ENCODE results near the gene RTBDN. TPM values are rescaled to one million over a fixed set of nuclear protein-coding genes. Genes with fewer than 3 reads are reported as not detected.

The RTBDN gene
- total RNA-seq, 1 experiment from 2014 or later: 25.1 TPM

GRCh38 chr19:12794971-12795381 lies 39.4 kb downstream of the RTBDN start:
- no peaks in the 10 kb centered on the region for H4K20me1 ChIP-seq (ENCODE audit: insufficient read depth)
- TF ChIP-seq ZFX (IDR thresholded peaks at IDR 0.05) (no peak), SRF (IDR thresholded peaks at IDR 0.05; ENCODE audit: low read depth) (no peak), CTCF (IDR thresholded peaks at IDR 0.05 in 2 of 3, conservative IDR thresholded peaks at IDR 0.05 in 1 of 3; ENCODE audit: borderline replicate concordance in 1 of 3, insufficient read depth in 1 of 3, low read depth in 2 of 3, low read length in 2 of 3) (no peak), ZNF274 (IDR thresholded peaks at IDR 0.05; ENCODE audit: low read depth, low read length) (no peak), EZH2phosphoT487 (IDR thresholded peaks at IDR 0.05; ENCODE audit: borderline replicate concordance) (no peak), POLR2A (IDR thresholded peaks at IDR 0.05; ENCODE audit: borderline replicate concordance, extremely low read depth, insufficient read depth, insufficient read length) (no peak), JUND (IDR thresholded peaks at IDR 0.05) (no peak), MAX (IDR thresholded peaks at IDR 0.05) (no peak), EZH2 (IDR thresholded peaks at IDR 0.05) (no peak), CEBPB (IDR thresholded peaks at IDR 0.05; ENCODE audit: low read depth) (no peak), SIN3A (IDR thresholded peaks at IDR 0.05; ENCODE audit: low read depth) (no peak), RAD21 (IDR thresholded peaks at IDR 0.05; ENCODE audit: low read depth) (no peak), SP1 (IDR thresholded peaks at IDR 0.05; ENCODE audit: low read depth) (no peak), YY1 (IDR thresholded peaks at IDR 0.05; ENCODE audit: extremely low read depth, insufficient replicate concordance, low read depth, low read length) (no peak)
- TF ChIP-seq, protein P1, sequence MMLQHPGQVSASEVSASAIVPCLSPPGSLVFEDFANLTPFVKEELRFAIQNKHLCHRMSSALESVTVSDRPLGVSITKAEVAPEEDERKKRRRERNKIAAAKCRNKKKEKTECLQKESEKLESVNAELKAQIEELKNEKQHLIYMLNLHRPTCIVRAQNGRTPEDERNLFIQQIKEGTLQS (IDR thresholded peaks at IDR 0.05): no peak
- TF ChIP-seq, protein P2, sequence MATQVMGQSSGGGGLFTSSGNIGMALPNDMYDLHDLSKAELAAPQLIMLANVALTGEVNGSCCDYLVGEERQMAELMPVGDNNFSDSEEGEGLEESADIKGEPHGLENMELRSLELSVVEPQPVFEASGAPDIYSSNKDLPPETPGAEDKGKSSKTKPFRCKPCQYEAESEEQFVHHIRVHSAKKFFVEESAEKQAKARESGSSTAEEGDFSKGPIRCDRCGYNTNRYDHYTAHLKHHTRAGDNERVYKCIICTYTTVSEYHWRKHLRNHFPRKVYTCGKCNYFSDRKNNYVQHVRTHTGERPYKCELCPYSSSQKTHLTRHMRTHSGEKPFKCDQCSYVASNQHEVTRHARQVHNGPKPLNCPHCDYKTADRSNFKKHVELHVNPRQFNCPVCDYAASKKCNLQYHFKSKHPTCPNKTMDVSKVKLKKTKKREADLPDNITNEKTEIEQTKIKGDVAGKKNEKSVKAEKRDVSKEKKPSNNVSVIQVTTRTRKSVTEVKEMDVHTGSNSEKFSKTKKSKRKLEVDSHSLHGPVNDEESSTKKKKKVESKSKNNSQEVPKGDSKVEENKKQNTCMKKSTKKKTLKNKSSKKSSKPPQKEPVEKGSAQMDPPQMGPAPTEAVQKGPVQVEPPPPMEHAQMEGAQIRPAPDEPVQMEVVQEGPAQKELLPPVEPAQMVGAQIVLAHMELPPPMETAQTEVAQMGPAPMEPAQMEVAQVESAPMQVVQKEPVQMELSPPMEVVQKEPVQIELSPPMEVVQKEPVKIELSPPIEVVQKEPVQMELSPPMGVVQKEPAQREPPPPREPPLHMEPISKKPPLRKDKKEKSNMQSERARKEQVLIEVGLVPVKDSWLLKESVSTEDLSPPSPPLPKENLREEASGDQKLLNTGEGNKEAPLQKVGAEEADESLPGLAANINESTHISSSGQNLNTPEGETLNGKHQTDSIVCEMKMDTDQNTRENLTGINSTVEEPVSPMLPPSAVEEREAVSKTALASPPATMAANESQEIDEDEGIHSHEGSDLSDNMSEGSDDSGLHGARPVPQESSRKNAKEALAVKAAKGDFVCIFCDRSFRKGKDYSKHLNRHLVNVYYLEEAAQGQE (IDR thresholded peaks at IDR 0.05; ENCODE audit: low read depth): no peak
- TF ChIP-seq, protein P3, sequence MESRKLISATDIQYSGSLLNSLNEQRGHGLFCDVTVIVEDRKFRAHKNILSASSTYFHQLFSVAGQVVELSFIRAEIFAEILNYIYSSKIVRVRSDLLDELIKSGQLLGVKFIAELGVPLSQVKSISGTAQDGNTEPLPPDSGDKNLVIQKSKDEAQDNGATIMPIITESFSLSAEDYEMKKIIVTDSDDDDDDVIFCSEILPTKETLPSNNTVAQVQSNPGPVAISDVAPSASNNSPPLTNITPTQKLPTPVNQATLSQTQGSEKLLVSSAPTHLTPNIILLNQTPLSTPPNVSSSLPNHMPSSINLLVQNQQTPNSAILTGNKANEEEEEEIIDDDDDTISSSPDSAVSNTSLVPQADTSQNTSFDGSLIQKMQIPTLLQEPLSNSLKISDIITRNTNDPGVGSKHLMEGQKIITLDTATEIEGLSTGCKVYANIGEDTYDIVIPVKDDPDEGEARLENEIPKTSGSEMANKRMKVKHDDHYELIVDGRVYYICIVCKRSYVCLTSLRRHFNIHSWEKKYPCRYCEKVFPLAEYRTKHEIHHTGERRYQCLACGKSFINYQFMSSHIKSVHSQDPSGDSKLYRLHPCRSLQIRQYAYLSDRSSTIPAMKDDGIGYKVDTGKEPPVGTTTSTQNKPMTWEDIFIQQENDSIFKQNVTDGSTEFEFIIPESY (IDR thresholded peaks at IDR 0.05; ENCODE audit: extremely low read depth, insufficient replicate concordance, low read length): no peak
- BruUV-seq (replicated peaks): no TSS peak
- no peak overlapping the region for H2AFZ ChIP-seq (ENCODE audit: low read depth, low read length, poor library complexity, severe bottlenecking)
- no peaks in the 10 kb centered on the region for H3K9me3 ChIP-seq (ENCODE audit: control insufficient read depth in 1 of 2, insufficient read depth in 1 of 2, low read depth in 1 of 2, low read length in 2 of 2)
- POLR2A ChIA-PET: interaction anchor here (0.5 to 6.7 kb wide), 6 partner anchors 8 to 37 kb away, joined by 3 to 172 read pairs (median 5); partner anchors contain the start of gene HOOK2
- H3K4me2 ChIP-seq (ENCODE audit: low read length): peak overlapping the region; percentile 99
- CTCF ChIA-PET: interaction anchor here (1.1 to 6.4 kb wide), 10 partner anchors 18 to 704 kb away, joined by 3 to 123 read pairs (median 6); partner anchors contain the start of genes HOOK2 and TRIR
- no peaks in the 10 kb centered on the region for H3K27me3 ChIP-seq (ENCODE audit: insufficient read depth, low read length)
- RAD21 ChIA-PET (ENCODE audit: low non-redundant PET in 1 of 2, low total read pairs in 2 of 2, uncharacterized antibody in 2 of 2, unreplicated experiment in 2 of 2): interaction anchor here (1.6 to 3.4 kb wide), 3 partner anchors 17 to 29 kb away, joined by 11 to 15 read pairs (median 12); no protein-coding TSS in a partner anchor
- H3K9ac ChIP-seq (ENCODE audit: low read length): peak overlapping the region; percentile 93; the same call in 1 of the 2 replicates
- intact Hi-C loops (cut with micrococcal nuclease): no loop called here
- peaks cover 32 to 71% of the 10 kb centered on the region in 2 experiments for H3K4me1 ChIP-seq (ENCODE audit: control insufficient read depth in 1 of 2, insufficient read depth in 2 of 2, low read length in 2 of 2)
- no peak overlapping the region for H3K4me3 ChIP-seq (replicated peaks in 1 of 2; ENCODE audit: low read depth in 1 of 2, low read length in 2 of 2)
- H3K9me2 ChIP-seq (ENCODE audit: insufficient read depth): no peaks in the 10 kb centered on the region
- peak overlapping the region; percentile 96 for H3K27ac ChIP-seq (ENCODE audit: low read depth, low read length)
- DNase-seq (ENCODE audit: low read depth, low spot score) (no peak), ATAC-seq (no peak)
- H3K79me2 ChIP-seq (ENCODE audit: insufficient read depth, low read length): peaks cover 26% of the 10 kb centered on the region
- H3K36me3 ChIP-seq (ENCODE audit: control insufficient read depth in 1 of 2, insufficient read depth in 2 of 2, low read length in 2 of 2): peaks cover 4 to 10% of the 10 kb centered on the region in 2 experiments; a peak in 3 of 4 replicates

Data from HCT116 (cell line).